Cardiac fibroblast (primary cell): ENCODE results near the gene MRTFA.

Source experiments
- DNase-seq, 2 donors: peaks; one replicate each; pipeline versions ENCODE4 v3.0.0 to v3.0.0-alpha.2; 2010; ENCODE audit warnings: low read depth in 2 of 2
- H3K4me3 ChIP-seq, 2 donors: replicated peaks in 1 of 2; 1 replicate in 1 of 2; 2 replicates in 1 of 2; pipeline ENCODE4 v1.5.1; 2011; ENCODE audit warnings: low read depth in 2 of 2, low read length in 2 of 2, mild to moderate bottlenecking in 2 of 2, moderate library complexity in 1 of 2
- CTCF ChIP-seq: IDR thresholded peaks from one replicate; pipeline ENCODE4 v1.5.1; 2011; ENCODE audit warnings: low read depth, mild to moderate bottlenecking, low read length, inconsistent platforms

The MRTFA gene

GRCh38 chr22:40407021-40407761, 229.3 kb downstream of the MRTFA start:
- H3K4me3 ChIP-seq, result no peak overlapping the region
- DNase-seq, result no peak
- TF ChIP-seq CTCF, result no peak

GRCh38 chr22:40406063-40406890, 230.2 kb downstream of the MRTFA start:
- TF ChIP-seq CTCF, result no peak
- DNase-seq, result no peak
- H3K4me3 ChIP-seq, result no peak overlapping the region

GRCh38 chr22:40405178-40406062, 231.1 kb downstream of the MRTFA start:
- no peak overlapping the region for H3K4me3 ChIP-seq
- no peak for TF ChIP-seq CTCF
- DNase-seq, result no peak

GRCh38 chr22:40404251-40405177, 232.0 kb downstream of the MRTFA start:
- H3K4me3 ChIP-seq, result no peak overlapping the region
- no peak for DNase-seq
- no peak for TF ChIP-seq CTCF

GRCh38 chr22:40403651-40404050, 232.9 kb downstream of the MRTFA start:
- H3K4me3 ChIP-seq, result no peak overlapping the region
- DNase-seq, result no peak
- no peak for TF ChIP-seq CTCF
